ENCODE results near the gene DDX28. TPM values are rescaled to one million over a fixed set of nuclear protein-coding genes. Genes with fewer than 3 reads are reported as not detected.

The DDX28 gene
- total RNA-seq, 2 experiments from 2014 or later: 16.6 to 17.3 TPM

- ChIA-PET CTCF (no interaction called here), POLR2A (interaction anchor here (1.5 kb wide), 2 partner anchors 10 to 38 kb away, joined by 5 read pairs; no protein-coding TSS in a partner anchor)
- peak overlapping the region; percentile 71 for H3K27ac Mint-ChIP-seq
- peak; percentile 63 for DNase-seq
- peaks cover 48% of the 10 kb centered on the region for H3K4me1 Mint-ChIP-seq (ENCODE audit: low read depth)
- TF ChIP-seq, protein P1, sequence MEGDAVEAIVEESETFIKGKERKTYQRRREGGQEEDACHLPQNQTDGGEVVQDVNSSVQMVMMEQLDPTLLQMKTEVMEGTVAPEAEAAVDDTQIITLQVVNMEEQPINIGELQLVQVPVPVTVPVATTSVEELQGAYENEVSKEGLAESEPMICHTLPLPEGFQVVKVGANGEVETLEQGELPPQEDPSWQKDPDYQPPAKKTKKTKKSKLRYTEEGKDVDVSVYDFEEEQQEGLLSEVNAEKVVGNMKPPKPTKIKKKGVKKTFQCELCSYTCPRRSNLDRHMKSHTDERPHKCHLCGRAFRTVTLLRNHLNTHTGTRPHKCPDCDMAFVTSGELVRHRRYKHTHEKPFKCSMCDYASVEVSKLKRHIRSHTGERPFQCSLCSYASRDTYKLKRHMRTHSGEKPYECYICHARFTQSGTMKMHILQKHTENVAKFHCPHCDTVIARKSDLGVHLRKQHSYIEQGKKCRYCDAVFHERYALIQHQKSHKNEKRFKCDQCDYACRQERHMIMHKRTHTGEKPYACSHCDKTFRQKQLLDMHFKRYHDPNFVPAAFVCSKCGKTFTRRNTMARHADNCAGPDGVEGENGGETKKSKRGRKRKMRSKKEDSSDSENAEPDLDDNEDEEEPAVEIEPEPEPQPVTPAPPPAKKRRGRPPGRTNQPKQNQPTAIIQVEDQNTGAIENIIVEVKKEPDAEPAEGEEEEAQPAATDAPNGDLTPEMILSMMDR (IDR thresholded peaks at IDR 0.05): no peak
- H3K36me3 Mint-ChIP-seq (ENCODE audit: low read depth): peaks cover 58% of the 10 kb centered on the region
- no peaks in the 10 kb centered on the region for H3K9me3 Mint-ChIP-seq
- peak; percentile 49 for ATAC-seq
- intact Hi-C loops (cut with micrococcal nuclease): no loop called here
- H3K4me3 Mint-ChIP-seq: no peak overlapping the region
- no peaks in the 10 kb centered on the region for H3K27me3 Mint-ChIP-seq
Measured at GRCh38 chr16:68059804-68060203, 36.8 kb upstream of the DDX28 start.

GRCh38 chr16:68055395-68055794 is 32.4 kb upstream of the DDX28 start:
- H3K9me3 Mint-ChIP-seq: no peaks in the 10 kb centered on the region
- peaks cover 55% of the 10 kb centered on the region for H3K36me3 Mint-ChIP-seq (ENCODE audit: low read depth)
- peaks cover 13% of the 10 kb centered on the region for H3K4me1 Mint-ChIP-seq (ENCODE audit: low read depth)
- ChIA-PET CTCF (interaction anchor here (1.2 to 1.4 kb wide), 2 partner anchors 15 to 239 kb away, joined by 4 to 5 read pairs; no protein-coding TSS in a partner anchor), POLR2A (interaction anchor here (0.6 kb wide), 1 partner anchor 9 kb away, joined by 3 read pairs; no protein-coding TSS in a partner anchor)
- DNase-seq (no peak), ATAC-seq (no peak)
- no peaks in the 10 kb centered on the region for H3K27me3 Mint-ChIP-seq
- TF ChIP-seq, protein P1 (IDR thresholded peaks at IDR 0.05): no peak
- no peak overlapping the region for H3K27ac Mint-ChIP-seq
- H3K4me3 Mint-ChIP-seq: no peak overlapping the region
- intact Hi-C loops (cut with micrococcal nuclease): no loop called here

GRCh38 chr16:68049449-68049848 is 26.4 kb upstream of the DDX28 start:
- CTCF ChIA-PET: no interaction called here
- no peaks in the 10 kb centered on the region for H3K27me3 Mint-ChIP-seq
- H3K4me3 Mint-ChIP-seq: no peak overlapping the region
- H3K9me3 Mint-ChIP-seq: no peaks in the 10 kb centered on the region
- no peak for ATAC-seq
- H3K27ac Mint-ChIP-seq: no peak overlapping the region
- H3K36me3 Mint-ChIP-seq (ENCODE audit: low read depth): peaks cover 46% of the 10 kb centered on the region
- DNase-seq: no peak
- intact Hi-C loops (cut with micrococcal nuclease): no loop called here
- TF ChIP-seq, protein P1 (IDR thresholded peaks at IDR 0.05): no peak
- peaks cover 5% of the 10 kb centered on the region for H3K4me1 Mint-ChIP-seq (ENCODE audit: low read depth)
- POLR2A ChIA-PET: no interaction called here

DNA sequence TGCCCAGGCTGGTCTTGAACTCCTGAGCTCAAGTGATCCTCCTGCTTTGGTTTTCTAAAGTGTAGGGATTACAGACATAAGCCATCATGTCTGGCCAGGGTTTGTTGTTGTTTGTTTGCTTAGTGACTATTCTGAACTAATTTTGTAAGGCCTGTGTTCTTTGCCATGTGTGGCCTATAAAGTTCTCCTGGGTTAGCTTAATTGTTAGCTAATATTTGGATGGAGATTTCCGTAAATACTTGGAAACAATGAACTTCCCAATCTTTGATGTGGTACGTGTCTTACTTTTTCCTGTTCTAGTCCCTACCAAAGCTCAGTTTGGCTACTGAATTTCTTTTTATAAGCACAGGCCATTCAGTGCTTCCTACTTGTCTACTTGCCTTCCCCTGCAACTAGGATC is 25.0 kb upstream of the DDX28 start:
- Mint-ChIP-seq H3K4me3 (no peak overlapping the region), H3K27ac (no peak overlapping the region), H3K27me3 (no peaks in the 10 kb centered on the region), H3K9me3 (no peaks in the 10 kb centered on the region), H3K36me3 (ENCODE audit: low read depth) (peaks cover 37% of the 10 kb centered on the region), H3K4me1 (ENCODE audit: low read depth) (peaks cover 5% of the 10 kb centered on the region)
- intact Hi-C loops (cut with micrococcal nuclease): no loop called here
- ChIA-PET POLR2A (interaction anchor here (0.6 to 0.7 kb wide), 2 partner anchors 25 to 26 kb away, joined by 3 read pairs; partner anchors contain the start of genes DDX28 and DUS2), CTCF (interaction anchor here (1.4 kb wide), 1 partner anchor 14 kb away, joined by 4 read pairs; no protein-coding TSS in a partner anchor)
- no peak for DNase-seq
- no peak for ATAC-seq
- TF ChIP-seq, protein P1 (IDR thresholded peaks at IDR 0.05): no peak

GRCh38 chr16:68046106-68046505 is 23.1 kb upstream of the DDX28 start:
- POLR2A ChIA-PET: interaction anchor here (0.7 kb wide), 1 partner anchor 10 kb away, joined by 3 read pairs; no protein-coding TSS in a partner anchor
- intact Hi-C loops (cut with micrococcal nuclease): no loop called here
- no peaks in the 10 kb centered on the region for H3K9me3 Mint-ChIP-seq
- DNase-seq: no peak
- no peaks in the 10 kb centered on the region for H3K27me3 Mint-ChIP-seq
- no peak overlapping the region for H3K27ac Mint-ChIP-seq
- no peak for ATAC-seq
- no peak overlapping the region for H3K4me3 Mint-ChIP-seq
- TF ChIP-seq, protein P1 (IDR thresholded peaks at IDR 0.05): no peak
- peaks cover 5% of the 10 kb centered on the region for H3K4me1 Mint-ChIP-seq (ENCODE audit: low read depth)
- CTCF ChIA-PET: interaction anchor here (0.8 to 2.3 kb wide), 2 partner anchors 184 to 229 kb away, joined by 3 to 6 read pairs; no protein-coding TSS in a partner anchor
- H3K36me3 Mint-ChIP-seq (ENCODE audit: low read depth): peaks cover 37% of the 10 kb centered on the region
